Measurements from ENCODE around the gene SIAH2.

GRCh38 chr3:150803440-150803985 is 40.5 kb upstream of the SIAH2 start:
- TF ChIP-seq MXD4 (CRISPR knock-in tag; IDR thresholded peaks at IDR 0.05; ENCODE audit: borderline replicate concordance) (no peak), SP1 (CRISPR knock-in tag; conservative IDR thresholded peaks at IDR 0.05) (no peak), CREM (CRISPR knock-in tag; IDR thresholded peaks at IDR 0.05) (no peak), ESRRA (CRISPR knock-in tag; IDR thresholded peaks at IDR 0.05; ENCODE audit: borderline replicate concordance) (no peak), ERG (CRISPR knock-in tag; IDR thresholded peaks at IDR 0.05) (no peak), ETV6 (CRISPR knock-in tag; IDR thresholded peaks at IDR 0.05) (no peak)
- TF ChIP-seq, protein P1, sequence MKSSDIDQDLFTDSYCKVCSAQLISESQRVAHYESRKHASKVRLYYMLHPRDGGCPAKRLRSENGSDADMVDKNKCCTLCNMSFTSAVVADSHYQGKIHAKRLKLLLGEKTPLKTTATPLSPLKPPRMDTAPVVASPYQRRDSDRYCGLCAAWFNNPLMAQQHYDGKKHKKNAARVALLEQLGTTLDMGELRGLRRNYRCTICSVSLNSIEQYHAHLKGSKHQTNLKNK (CRISPR knock-in tag; IDR thresholded peaks at IDR 0.05): no peak
- TF ChIP-seq, protein P2, sequence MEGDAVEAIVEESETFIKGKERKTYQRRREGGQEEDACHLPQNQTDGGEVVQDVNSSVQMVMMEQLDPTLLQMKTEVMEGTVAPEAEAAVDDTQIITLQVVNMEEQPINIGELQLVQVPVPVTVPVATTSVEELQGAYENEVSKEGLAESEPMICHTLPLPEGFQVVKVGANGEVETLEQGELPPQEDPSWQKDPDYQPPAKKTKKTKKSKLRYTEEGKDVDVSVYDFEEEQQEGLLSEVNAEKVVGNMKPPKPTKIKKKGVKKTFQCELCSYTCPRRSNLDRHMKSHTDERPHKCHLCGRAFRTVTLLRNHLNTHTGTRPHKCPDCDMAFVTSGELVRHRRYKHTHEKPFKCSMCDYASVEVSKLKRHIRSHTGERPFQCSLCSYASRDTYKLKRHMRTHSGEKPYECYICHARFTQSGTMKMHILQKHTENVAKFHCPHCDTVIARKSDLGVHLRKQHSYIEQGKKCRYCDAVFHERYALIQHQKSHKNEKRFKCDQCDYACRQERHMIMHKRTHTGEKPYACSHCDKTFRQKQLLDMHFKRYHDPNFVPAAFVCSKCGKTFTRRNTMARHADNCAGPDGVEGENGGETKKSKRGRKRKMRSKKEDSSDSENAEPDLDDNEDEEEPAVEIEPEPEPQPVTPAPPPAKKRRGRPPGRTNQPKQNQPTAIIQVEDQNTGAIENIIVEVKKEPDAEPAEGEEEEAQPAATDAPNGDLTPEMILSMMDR (IDR thresholded peaks at IDR 0.05): no peak

Measured in WTC11 (cell line).